GM12878 (cell line): ENCODE data around the gene APOA4. TPM values are rescaled to one million over a fixed set of nuclear protein-coding genes. Genes with fewer than 3 reads are reported as not detected.

Experiments used
- ATAC-seq: fragments of 200-7000 bp; cut with Tn5 transposase; 3 replicates; pipeline ENCODE4 v1.9.1; 2020; ENCODE audit warnings: mild to moderate bottlenecking, moderate library complexity
- BruUV-seq: library from RNA; stranded (reverse); fragments of 400-500 nt; replicated peaks from 2 replicates; lab custom pipeline; 2021; lab: Mats Ljungman, UMichigan
- CTCF ChIA-PET: fragments of 300-600 bp; sonication (Branson Sonifier 250); formaldehyde crosslinking; extraction: SDS; loops from one replicate; lab custom pipeline; 2021; ENCODE audit warnings: inconsistent platforms; lab: Yijun Ruan, JAX
- POLR2A ChIA-PET: fragments of 350-600 bp; formaldehyde crosslinking; extraction: SDS; loops from one replicate; lab custom pipeline; 2021; ENCODE audit warnings: inconsistent platforms; lab: Charles Lee
- RAD21 ChIA-PET: fragments of 300-600 bp; sonication (Branson Sonifier 250); formaldehyde crosslinking; loops from one replicate; lab custom pipeline; 2023; ENCODE audit warnings: antibody characterized with exemption; ENCODE audit not compliant: unreplicated experiment; lab: Charles Lee
- SMC1A ChIA-PET: fragments of 300-600 bp; sonication (Branson Sonifier 250); formaldehyde crosslinking; loops from one replicate; lab custom pipeline; 2023; ENCODE audit not compliant: unreplicated experiment, uncharacterized antibody; lab: Charles Lee
- DNase-seq: peaks from one replicate; pipeline ENCODE4 v3.0.0-alpha.2; 2011; ENCODE audit warnings: low read depth, low spot score
- FAIRE-seq: peaks from 3 replicates; lab custom pipeline; 2011; peaks lifted over from hg19 to GRCh38; lab: Jason Lieb, UNC
- H2AFZ ChIP-seq: 2 replicates; pipeline ENCODE4 v1.6.0; 2011; ENCODE audit warnings: low read depth, low read length, control low read depth; ENCODE audit not compliant: control insufficient read depth
- H3K27ac ChIP-seq: 2 replicates; pipeline ENCODE4 v1.5.1; 2011; ENCODE audit warnings: control low read depth; ENCODE audit not compliant: control insufficient read depth, insufficient read depth
- H3K27me3 ChIP-seq, 2 experiments: replicated peaks in 1 of 2; 2 replicates each; pipeline versions ENCODE4 v1.6.0 to v1.6.1; 2011; ENCODE audit warnings: low read length in 1 of 2; ENCODE audit not compliant: control insufficient read depth in 2 of 2, insufficient read depth in 2 of 2
- H3K36me3 ChIP-seq, 2 experiments: 2 replicates each; pipeline ENCODE4 v1.5.1; 2011; ENCODE audit warnings: low read length in 1 of 2; ENCODE audit not compliant: control insufficient read depth in 2 of 2, insufficient read depth in 2 of 2
- H3K4me1 ChIP-seq: 2 replicates; pipeline ENCODE4 v1.6.1; 2011; ENCODE audit warnings: mild to moderate bottlenecking, low read length, moderate library complexity, mixed read lengths; ENCODE audit not compliant: control insufficient read depth, insufficient read depth
- H3K4me2 ChIP-seq: 2 replicates; pipeline ENCODE4 v1.6.0; 2011; ENCODE audit warnings: control low read depth; ENCODE audit not compliant: control insufficient read depth, insufficient read depth
- H3K4me3 ChIP-seq: fragments of 200-600 bp; sonication (generic); 2 replicates; pipeline ENCODE4 v1.5.1; 2016
- H3K79me2 ChIP-seq: 2 replicates; pipeline ENCODE4 v1.6.0; 2011; ENCODE audit warnings: low read length; ENCODE audit not compliant: control insufficient read depth, insufficient read depth
- H3K9ac ChIP-seq: 2 replicates; pipeline ENCODE4 v1.8.0; 2011; ENCODE audit warnings: low read length, control low read depth, mixed read lengths; ENCODE audit not compliant: control insufficient read depth, insufficient read depth
- H3K9me3 ChIP-seq: replicated peaks from 3 replicates; pipeline ENCODE4 v1.5.1; 2011; ENCODE audit warnings: mild to moderate bottlenecking, low read length; ENCODE audit not compliant: control insufficient read depth, insufficient read depth
- H4K20me1 ChIP-seq: 2 replicates; pipeline ENCODE4 v1.6.0; 2011; ENCODE audit not compliant: control insufficient read depth, insufficient read depth
- CREB1 ChIP-seq: IDR thresholded peaks from 2 replicates; pipeline ENCODE4 v1.6.1; 2012; ENCODE audit warnings: low read depth, mild to moderate bottlenecking, inconsistent platforms
- E4F1 ChIP-seq: fragments of 450-650 bp; IDR thresholded peaks from 2 replicates; pipeline ENCODE4 v1.6.1; 2018; ENCODE audit warnings: borderline replicate concordance, mild to moderate bottlenecking; ENCODE audit not compliant: partially characterized antibody
- ELK1 ChIP-seq: IDR thresholded peaks from 2 replicates; pipeline ENCODE4 v1.6.1; 2012; ENCODE audit warnings: low read depth, low read length, improper control_type of control experiment
- KDM1A ChIP-seq: fragments of 200-600 bp; sonication (generic); IDR thresholded peaks from 2 replicates; pipeline ENCODE4 v1.6.1; 2016; ENCODE audit warnings: borderline replicate concordance
- MEF2A ChIP-seq: IDR thresholded peaks from 2 replicates; pipeline ENCODE4 v1.6.1; 2011; ENCODE audit warnings: low read depth, mild to moderate bottlenecking, low read length, moderate library complexity; ENCODE audit not compliant: insufficient read depth
- MLLT1 ChIP-seq: fragments of 450-650 bp; IDR thresholded peaks from 2 replicates; pipeline ENCODE4 v1.6.1; 2016; ENCODE audit warnings: mild to moderate bottlenecking
- NBN ChIP-seq: fragments of 450-650 bp; IDR thresholded peaks from 2 replicates; pipeline ENCODE4 v1.6.1; 2016
- NFYA ChIP-seq: IDR thresholded peaks from 2 replicates; pipeline ENCODE4 v1.6.1; 2011; ENCODE audit warnings: low read depth, mild to moderate bottlenecking, low read length, improper control_type of control experiment, borderline replicate concordance
- PRDM15 ChIP-seq: fragments of 450-650 bp; formaldehyde crosslinking; IDR thresholded peaks from 2 replicates; pipeline ENCODE4 v1.4.0; 2020; ENCODE audit warnings: mild to moderate bottlenecking, moderate library complexity
- SIX5 ChIP-seq: IDR thresholded peaks from 2 replicates; pipeline ENCODE4 v1.6.1; 2011; ENCODE audit warnings: mild to moderate bottlenecking, low read depth, low read length, moderate library complexity; ENCODE audit not compliant: severe bottlenecking
- SMAD5 ChIP-seq: IDR thresholded peaks from 2 replicates; pipeline ENCODE4 v1.6.1; 2016; ENCODE audit warnings: antibody characterized with exemption, low read depth
- USF1 ChIP-seq: IDR thresholded peaks from 2 replicates; pipeline ENCODE4 v1.6.1; 2011; ENCODE audit warnings: borderline replicate concordance, low read depth, mild to moderate bottlenecking, moderate library complexity, mixed read lengths, low read length; ENCODE audit not compliant: insufficient read depth; ENCODE audit errors: extremely low read length
- ZZZ3 ChIP-seq: IDR thresholded peaks from 2 replicates; pipeline ENCODE4 v1.6.1; 2011; ENCODE audit warnings: low read depth; ENCODE audit not compliant: control insufficient read depth, insufficient read length
- WGBS: methylation state at CpG from one replicate; pipeline ENCODE4 v1.1.6; 2016; ENCODE audit warnings: low lambda C conversion rate; ENCODE audit not compliant: insufficient replicate concordance, insufficient coverage; ENCODE audit errors: missing lambda C conversion rate; 5-methylcytosine and 5-hydroxymethylcytosine counted together
- in situ Hi-C: fragments of 300-500 bp; cut with MboI; formaldehyde crosslinking; loops from 9 replicates; pipeline ENCODE4 v1.14.3; 2018; ENCODE audit warnings: mixed read lengths
- intact Hi-C: fragments of 100-400 bp; cut with micrococcal nuclease; formaldehyde crosslinking; loops from one replicate; pipeline ENCODE4 v1.14.2; 2022; ENCODE audit not compliant: unreplicated experiment
- polyA plus RNA-seq, 11 experiments: library from polyadenylated mRNA; depleted of rRNA in 4 of 11; unstranded in 6 of 11; stranded (reverse) in 5 of 11; fragments of >200 nt; fragmentation: Nextera tagmentation in 4 of 11; fragmentation: Illumina TruSeq in 1 of 11; extraction: Ambion mirVana in 4 of 11; extraction: Trizol in 1 of 11; gene quantifications; 1 replicate in 1 of 11; 2 replicates in 10 of 11; pipeline versions ENCODE4 v1.2.1 to v1.2.3, GENCODE V29; 2011 to 2016; ENCODE audit warnings: inconsistent platforms in 2 of 11, missing spikeins in 2 of 11, low read depth in 1 of 11
- total RNA-seq, 4 experiments: library from RNA; depleted of rRNA in 3 of 4; stranded (reverse); fragments of >200 nt in 3 of 4; fragmentation: Illumina TruSeq in 1 of 4; extraction: Trizol in 1 of 4; gene quantifications; 2 replicates each; pipeline versions ENCODE4 v1.2.1 to v1.2.3, GENCODE V29; 2013 to 2021

The APOA4 gene
- total and polyA plus RNA-seq, 10 of the 15 experiments (the other 5 are each of a cell fraction or from before 2014, with no cell fraction given), result not detected

- SMC1A ChIA-PET, result no interaction called here
- H3K27ac ChIP-seq, result no peak overlapping the region
- DNase-seq, result no peak
- no peaks in the 10 kb centered on the region for H3K9me3 ChIP-seq
- H3K79me2 ChIP-seq, result no peaks in the 10 kb centered on the region
- POLR2A ChIA-PET, result no interaction called here
- intact Hi-C loops, result no loop called here
- H3K9ac ChIP-seq, result no peak overlapping the region
- H2AFZ ChIP-seq, result no peak overlapping the region
- in situ Hi-C loops, result no loop called here
- H4K20me1 ChIP-seq, result no peaks in the 10 kb centered on the region
- H3K4me3 ChIP-seq, result no peak overlapping the region
- H3K4me2 ChIP-seq, result no peak overlapping the region
- H3K4me1 ChIP-seq, result no peaks in the 10 kb centered on the region
- no peak for ATAC-seq
- H3K27me3 ChIP-seq, result no peaks in the 10 kb centered on the region
- RAD21 ChIA-PET, result no interaction called here
- CTCF ChIA-PET, result interaction anchor here (0.6 to 1.1 kb wide), 3 partner anchors 36 to 277 kb away, joined by 3 read pairs; no protein-coding TSS in a partner anchor
- no TSS peak for BruUV-seq
- no peaks in the 10 kb centered on the region for H3K36me3 ChIP-seq
- 34% methylated on average over 16 of the region's 16 CpGs for WGBS
- FAIRE-seq, result no peak
- TF ChIP-seq KDM1A, result no peak
- TF ChIP-seq SMAD5, result no peak
- no peak for TF ChIP-seq PRDM15 (CRISPR knock-in tag)
- TF ChIP-seq MLLT1, result no peak
- no peak for TF ChIP-seq NBN
- TF ChIP-seq CREB1, result no peak
- TF ChIP-seq MEF2A, result no peak
- no peak for TF ChIP-seq NFYA
- TF ChIP-seq ELK1, result no peak
- TF ChIP-seq E4F1, result no peak
- no peak for TF ChIP-seq ZZZ3
- no peak for TF ChIP-seq SIX5
- TF ChIP-seq USF1, result no peak
Observed at GRCh38 chr11:116828632-116829524, 5.8 kb upstream of the APOA4 start.
